Testis (tissue), 2 donors: Measurements from ENCODE around the gene GRM5.

Source experiments
- POLR2A ChIP-seq: fragments of 450-650 bp; IDR thresholded peaks from one replicate; pipeline ENCODE4 v1.6.1; 2017; ENCODE audit warnings: antibody characterized with exemption, mild to moderate bottlenecking, moderate library complexity
- TF ChIP-seq, protein P1 (sequence below), 3 experiments: fragments of 450-650 bp in 2 of 3; fragments of 200-600 bp in 1 of 3; sonication (generic) in 1 of 3; IDR thresholded peaks; one replicate each; pipeline ENCODE4 v1.5.1; 2016 to 2019; ENCODE audit warnings: antibody characterized with exemption in 3 of 3, mild to moderate bottlenecking in 2 of 3, moderate library complexity in 1 of 3

DNA sequence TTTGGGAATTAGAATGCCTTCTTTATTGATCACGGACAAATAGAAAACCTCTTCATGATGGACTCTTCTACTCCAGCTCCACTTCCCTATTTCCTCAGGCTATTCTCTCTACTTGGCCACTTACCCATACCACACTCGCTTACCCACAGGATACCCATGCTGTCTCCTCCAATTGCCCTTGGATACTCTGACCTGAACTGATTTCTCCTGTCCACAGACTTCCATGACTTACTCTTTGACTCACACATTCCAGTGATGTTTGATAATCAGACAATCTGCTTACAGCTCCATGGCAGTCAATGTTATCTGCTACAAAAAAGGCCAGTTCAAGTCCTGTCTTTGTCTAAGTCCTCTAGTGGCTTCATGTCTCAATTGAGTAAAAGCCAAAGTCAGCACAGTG, 436.3 kb downstream of the GRM5 start:
- no peak for TF ChIP-seq POLR2A
- TF ChIP-seq, protein P1, sequence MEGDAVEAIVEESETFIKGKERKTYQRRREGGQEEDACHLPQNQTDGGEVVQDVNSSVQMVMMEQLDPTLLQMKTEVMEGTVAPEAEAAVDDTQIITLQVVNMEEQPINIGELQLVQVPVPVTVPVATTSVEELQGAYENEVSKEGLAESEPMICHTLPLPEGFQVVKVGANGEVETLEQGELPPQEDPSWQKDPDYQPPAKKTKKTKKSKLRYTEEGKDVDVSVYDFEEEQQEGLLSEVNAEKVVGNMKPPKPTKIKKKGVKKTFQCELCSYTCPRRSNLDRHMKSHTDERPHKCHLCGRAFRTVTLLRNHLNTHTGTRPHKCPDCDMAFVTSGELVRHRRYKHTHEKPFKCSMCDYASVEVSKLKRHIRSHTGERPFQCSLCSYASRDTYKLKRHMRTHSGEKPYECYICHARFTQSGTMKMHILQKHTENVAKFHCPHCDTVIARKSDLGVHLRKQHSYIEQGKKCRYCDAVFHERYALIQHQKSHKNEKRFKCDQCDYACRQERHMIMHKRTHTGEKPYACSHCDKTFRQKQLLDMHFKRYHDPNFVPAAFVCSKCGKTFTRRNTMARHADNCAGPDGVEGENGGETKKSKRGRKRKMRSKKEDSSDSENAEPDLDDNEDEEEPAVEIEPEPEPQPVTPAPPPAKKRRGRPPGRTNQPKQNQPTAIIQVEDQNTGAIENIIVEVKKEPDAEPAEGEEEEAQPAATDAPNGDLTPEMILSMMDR (IDR thresholded peaks at IDR 0.05): no peak
